HG02588 (cell line): ENCODE measurements around the gene PCDHB16.
"Not testable (repeated sequence)": the region's sequence is repeated elsewhere in the genome, so short reads cannot be mapped to it uniquely, and the experiment has no call there.

Source experiments
- ATAC-seq: cut with Tn5 transposase; IDR thresholded peaks from one replicate; pipeline ENCODE4 v1.9.1; 2021; ENCODE audit warnings: mild to moderate bottlenecking, moderate library complexity; ENCODE audit not compliant: unreplicated experiment

The PCDHB16 gene

DNA sequence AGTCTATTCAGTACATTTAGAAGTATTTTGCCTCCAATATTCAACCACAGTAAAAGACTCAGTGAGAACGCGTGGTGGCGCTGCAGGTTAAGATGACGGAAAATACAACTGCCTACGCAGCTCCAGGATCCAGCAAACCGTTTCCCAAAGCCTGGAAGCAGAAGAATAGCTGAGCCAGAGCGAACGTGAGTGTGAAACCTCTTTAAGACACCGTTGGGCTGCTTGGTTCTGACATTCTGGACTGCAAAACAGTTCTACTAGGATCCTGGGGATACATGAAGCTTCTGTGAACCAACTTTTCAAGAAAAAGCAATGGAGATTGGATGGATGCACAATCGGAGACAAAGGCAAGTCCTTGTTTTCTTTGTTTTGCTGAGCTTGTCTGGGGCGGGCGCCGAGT lies at the start of gene PCDHB16:
Gene PCDHB16, plus strand, starts transcription at position 140 of the 400 bp plus-strand sequence. Its CDS starts 173 bp downstream, at position 313.
- no peak for ATAC-seq

DNA sequence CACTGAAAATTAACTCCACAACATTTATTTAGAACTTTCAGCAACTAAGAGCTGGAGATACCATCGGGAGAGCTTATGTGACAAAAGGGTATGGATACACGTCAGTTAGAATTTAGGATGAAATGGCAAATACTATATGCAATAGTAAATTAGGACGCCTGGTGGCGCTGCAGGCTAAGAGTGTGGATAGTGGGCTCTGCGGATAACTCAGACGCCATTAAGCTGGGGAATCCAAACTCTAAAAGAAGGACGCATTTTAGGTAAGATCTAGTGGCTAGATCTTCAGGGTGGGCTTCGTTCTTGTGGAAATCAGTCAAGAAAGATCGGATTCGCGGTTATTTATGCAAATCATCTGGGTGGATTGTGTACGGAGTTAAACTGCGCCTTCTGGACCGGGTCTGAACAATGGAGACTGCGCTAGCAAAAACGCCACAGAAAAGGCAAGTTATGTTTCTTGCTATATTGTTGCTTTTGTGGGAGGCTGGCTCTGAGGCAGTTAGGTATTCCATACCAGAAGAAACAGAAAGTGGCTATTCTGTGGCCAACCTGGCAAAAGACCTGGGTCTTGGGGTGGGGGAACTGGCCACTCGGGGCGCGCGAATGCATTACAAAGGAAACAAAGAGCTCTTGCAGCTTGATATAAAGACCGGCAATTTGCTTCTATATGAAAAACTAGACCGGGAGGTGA lies 47.0 kb upstream of the PCDHB16 start, which contains the start of gene PCDHB5:
Gene PCDHB5, plus strand, starts transcription at position 177 of the 688 bp plus-strand sequence. Its CDS starts 229 bp downstream, at position 406.
- ATAC-seq = no peak

DNA sequence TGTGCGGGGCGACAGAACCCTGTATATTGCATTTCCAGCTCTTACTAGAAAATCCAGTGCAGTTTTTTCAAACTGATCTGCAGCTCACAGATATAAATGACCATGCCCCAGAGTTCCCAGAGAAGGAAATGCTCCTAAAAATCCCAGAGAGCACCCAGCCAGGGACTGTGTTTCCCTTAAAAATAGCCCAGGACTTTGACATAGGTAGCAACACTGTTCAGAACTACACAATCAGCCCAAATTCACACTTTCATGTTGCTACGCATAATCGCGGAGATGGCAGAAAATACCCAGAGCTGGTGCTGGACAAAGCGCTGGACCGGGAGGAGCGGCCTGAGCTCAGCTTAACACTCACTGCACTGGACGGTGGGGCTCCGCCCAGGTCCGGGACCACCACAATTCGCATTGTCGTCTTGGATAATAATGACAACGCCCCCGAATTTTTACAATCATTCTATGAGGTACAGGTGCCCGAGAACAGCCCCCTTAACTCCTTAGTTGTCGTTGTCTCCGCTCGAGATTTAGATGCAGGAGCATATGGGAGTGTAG lies 46.4 kb upstream of the PCDHB16 start:
- no peak for ATAC-seq

DNA sequence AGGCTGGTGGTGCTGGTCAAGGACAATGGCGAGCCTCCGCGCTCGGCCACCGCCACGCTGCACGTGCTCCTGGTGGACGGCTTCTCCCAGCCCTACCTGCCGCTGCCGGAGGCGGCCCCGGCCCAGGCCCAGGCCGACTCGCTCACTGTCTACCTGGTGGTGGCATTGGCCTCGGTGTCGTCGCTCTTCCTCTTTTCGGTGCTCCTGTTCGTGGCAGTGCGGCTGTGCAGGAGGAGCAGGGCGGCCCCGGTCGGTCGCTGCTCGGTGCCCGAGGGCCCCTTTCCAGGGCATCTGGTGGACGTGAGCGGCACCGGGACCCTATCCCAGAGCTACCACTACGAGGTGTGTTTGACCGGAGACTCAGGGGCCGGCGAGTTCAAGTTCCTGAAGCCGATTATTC lies 44.8 kb upstream of the PCDHB16 start:
- ATAC-seq = not testable (repeated sequence)

DNA sequence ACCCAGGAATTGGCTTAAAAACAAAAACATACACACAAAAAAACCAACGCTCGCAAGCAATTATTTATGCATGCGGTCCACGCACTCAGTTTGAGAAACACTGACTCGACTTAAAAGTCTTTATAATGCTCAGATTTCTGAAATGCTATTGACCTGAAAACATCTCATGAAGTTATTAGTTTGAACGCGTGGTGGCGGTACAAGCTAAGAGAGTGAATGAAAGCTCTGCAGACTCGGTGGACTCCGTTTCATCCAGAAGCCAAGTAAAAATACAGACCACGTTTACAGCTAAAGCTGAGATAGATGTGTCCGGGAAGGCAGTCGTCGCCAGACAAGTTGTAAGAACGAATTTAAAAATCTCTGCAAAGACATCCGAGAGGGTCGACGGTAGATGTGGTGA lies 32.4 kb upstream of the PCDHB16 start, which contains the start of gene PCDHB6:
Gene PCDHB6, plus strand, starts transcription at position 246 of the 400 bp plus-strand sequence. CDS start 201 bp downstream, outside the sequence.
- ATAC-seq = no peak

DNA sequence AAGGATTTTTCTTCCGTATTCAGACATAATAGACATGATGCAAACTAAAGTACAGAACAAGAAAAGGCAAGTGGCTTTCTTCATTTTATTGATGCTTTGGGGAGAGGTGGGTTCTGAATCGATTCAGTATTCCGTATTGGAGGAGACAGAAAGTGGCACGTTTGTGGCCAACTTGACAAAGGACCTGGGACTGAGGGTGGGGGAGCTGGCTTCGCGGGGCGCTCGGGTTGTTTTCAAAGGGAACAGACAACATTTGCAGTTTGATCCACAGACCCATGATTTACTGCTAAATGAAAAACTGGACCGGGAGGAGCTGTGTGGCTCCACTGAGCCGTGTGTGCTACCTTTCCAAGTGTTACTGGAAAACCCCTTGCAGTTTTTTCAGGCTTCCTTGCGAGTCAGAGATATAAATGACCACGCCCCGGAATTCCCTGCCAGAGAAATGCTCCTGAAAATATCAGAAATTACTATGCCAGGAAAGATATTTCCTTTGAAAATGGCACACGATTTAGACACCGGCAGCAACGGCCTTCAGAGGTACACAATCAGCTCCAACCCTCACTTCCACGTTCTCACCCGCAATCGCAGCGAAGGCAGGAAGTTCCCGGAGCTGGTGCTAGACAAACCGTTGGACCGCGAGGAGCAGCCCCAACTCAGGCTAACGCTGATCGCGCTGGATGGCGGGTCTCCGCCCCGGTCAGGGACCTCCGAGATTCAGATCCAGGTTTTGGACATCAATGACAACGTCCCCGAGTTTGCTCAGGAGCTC lies 31.8 kb upstream of the PCDHB16 start:
- no peak for ATAC-seq

DNA sequence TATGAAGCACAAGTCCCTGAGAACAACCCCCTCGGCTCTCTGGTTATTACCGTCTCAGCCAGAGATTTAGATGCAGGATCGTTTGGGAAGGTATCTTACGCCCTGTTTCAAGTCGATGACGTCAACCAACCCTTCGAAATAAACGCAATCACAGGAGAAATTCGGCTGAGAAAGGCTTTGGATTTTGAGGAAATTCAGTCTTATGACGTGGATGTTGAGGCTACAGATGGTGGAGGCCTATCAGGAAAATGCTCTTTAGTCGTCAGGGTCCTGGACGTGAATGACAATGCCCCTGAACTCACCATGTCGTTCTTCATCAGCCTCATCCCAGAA lies 31.2 kb upstream of the PCDHB16 start:
- ATAC-seq = no peak

DNA sequence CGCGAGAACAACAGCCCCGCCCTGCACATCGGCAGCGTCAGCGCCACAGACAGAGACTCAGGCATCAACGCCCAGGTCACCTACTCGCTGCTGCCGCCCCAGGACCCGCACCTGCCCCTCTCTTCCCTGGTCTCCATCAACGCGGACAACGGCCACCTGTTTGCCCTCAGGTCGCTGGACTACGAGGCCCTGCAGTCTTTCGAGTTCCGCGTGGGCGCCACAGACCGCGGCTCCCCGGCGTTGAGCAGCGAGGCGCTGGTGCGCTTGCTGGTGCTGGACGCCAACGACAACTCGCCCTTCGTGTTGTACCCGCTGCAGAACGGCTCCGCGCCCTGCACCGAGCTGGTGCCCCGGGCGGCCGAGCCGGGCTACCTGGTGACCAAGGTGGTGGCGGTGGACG lies 30.6 kb upstream of the PCDHB16 start:
- ATAC-seq = not testable (repeated sequence)

DNA sequence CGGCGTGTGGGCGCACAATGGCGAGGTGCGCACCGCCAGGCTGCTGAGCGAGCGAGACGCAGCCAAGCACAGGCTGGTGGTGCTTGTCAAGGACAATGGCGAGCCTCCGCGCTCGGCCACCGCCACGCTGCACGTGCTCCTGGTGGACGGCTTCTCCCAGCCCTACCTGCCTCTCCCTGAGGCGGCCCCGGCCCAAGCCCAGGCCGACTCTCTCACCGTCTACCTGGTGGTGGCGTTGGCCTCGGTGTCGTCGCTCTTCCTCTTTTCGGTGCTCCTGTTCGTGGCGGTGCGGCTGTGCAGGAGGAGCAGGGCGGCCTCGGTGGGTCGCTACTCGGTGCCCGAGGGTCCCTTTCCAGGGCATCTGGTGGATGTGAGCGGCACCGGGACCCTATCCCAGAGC lies 30.1 kb upstream of the PCDHB16 start:
- not testable (repeated sequence) for ATAC-seq

DNA sequence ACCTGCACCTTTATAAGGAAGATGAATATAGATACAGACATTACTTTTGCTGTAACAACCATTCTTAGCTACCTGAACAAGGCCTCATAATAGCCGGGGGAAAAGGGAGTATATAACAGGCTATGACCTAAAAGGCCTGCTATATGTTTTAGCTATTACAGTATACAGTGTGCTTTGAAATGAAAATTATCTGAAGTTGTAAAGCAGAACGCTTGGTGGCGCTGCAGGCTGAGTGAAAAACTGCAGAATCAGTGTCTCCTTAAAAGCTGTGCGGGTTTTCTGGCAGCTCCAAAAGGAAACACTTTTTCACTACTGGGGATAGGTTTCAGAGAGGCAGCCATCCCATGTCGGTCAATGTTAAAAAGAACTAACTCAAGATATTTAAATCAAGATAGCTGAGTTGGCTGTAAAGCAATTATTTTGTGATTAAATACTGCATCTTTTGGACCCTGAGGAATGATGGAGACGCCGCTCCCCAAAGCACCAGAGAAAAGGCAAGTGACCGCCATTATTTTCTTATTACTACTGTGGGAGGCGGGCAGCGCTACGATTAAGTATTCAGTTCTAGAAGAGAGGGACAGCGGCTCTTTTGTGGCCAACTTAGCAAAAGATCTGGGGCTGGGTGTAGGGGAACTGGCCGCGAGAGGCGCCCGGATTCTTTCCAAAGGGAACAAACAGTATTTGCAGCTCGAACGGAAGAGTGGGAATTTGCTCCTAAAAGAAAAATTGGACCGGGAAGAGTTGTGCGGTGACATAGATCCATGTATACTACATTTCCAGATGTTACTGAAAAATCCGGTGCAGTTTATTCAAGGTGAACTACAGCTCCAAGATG lies 26.4 kb upstream of the PCDHB16 start:
- no peak for ATAC-seq

DNA sequence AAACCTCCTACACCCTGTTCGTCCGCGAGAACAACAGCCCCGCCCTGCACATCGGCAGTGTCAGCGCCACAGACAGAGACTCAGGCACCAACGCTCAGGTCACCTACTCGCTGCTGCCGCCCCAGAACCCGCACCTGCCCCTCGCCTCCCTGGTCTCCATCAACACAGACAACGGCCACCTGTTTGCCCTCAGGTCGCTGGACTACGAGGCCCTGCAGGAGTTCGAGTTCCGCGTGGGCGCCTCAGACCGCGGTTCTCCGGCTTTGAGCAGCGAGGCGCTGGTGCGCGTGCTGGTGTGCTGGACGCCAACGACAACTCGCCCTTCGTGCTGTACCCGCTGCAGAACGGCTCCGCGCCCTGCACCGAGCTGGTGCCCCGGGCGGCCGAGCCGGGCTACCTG lies 24.8 kb upstream of the PCDHB16 start:
- ATAC-seq = not testable (repeated sequence)

DNA sequence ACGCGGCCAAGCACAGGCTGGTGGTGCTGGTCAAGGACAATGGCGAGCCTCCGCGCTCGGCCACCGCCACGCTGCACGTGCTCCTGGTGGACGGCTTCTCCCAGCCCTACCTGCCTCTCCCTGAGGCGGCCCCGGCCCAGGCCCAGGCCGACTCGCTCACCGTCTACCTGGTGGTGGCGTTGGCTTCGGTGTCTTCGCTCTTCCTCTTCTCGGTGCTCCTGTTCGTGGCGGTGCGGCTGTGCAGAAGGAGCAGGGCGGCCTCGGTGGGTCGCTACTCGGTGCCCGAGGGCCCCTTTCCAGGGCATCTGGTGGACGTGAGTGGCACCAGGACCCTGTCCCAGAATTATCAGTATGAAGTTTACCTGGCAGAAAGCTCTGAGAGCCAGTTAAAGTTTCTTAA lies 24.3 kb upstream of the PCDHB16 start:
- ATAC-seq = not testable (repeated sequence)

DNA sequence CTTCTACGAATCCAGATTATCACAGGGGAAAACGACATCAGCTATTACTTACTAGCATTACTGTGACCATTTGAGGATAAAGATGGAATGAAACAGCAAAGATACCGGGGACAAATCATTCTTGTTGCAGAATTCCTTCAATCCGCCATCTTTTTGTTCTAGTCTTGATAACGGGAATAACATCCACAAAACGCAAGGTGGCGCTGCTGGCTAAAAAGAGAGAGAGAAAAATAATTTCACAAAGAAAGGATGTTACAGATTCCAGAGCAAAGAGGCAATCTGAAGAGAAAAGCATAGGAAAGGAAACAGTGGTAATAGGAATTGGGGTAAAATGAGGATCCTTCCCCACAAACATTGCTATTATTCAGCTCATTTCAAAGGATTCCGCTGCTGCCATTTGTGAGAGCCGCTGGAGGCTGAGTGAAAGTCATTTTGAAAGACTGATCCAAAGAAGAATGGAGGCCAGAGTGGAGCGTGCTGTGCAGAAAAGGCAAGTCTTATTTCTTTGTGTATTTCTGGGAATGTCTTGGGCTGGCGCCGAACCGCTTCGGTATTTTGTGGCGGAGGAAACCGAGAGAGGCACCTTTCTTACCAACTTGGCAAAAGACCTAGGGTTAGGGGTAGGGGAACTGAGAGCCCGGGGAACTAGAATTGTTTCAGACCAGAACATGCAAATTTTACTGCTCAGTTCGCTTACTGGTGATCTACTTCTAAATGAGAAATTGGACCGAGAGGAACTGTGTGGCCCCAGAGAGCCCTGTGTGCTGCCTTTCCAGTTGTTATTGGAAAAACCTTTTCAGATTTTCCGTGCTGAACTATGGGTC lies 9.6 kb upstream of the PCDHB16 start, which contains the start of gene PCDHB7:
Gene PCDHB7, plus strand, starts transcription at position 264 of the 824 bp plus-strand sequence. Its CDS starts 192 bp downstream, at position 456.
- no peak for ATAC-seq

DNA sequence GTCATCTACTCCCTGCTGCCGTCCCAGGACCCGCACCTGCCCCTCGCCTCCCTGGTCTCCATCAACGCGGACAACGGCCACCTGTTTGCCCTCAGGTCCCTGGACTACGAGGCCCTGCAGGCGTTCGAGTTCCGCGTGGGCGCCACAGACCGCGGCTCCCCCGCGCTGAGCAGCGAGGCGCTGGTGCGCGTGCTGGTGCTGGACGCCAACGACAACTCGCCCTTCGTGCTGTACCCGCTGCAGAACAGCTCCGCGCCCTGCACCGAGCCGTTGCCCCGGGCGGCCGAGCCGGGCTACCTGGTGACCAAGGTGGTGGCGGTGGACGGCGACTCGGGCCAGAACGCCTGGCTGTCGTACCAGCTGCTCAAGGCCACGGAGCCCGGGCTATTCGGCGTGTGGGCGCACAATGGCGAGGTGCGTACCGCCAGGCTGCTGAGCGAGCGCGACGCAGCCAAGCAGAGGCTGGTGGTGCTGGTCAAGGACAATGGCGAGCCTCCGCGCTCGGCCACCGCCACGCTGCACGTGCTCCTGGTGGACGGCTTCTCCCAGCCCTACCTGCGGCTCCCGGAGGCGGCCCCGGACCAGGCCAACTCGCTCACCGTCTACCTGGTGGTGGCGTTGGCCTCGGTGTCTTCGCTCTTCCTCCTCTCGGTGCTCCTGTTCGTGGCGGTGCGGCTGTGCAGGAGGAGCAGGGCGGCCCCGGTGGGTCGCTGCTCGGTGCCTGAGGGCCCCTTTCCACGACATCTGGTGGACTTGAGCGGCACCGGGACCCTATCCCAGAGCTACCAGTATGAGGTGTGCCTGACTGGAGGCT lies 7.7 kb upstream of the PCDHB16 start:
- not testable (repeated sequence) for ATAC-seq

DNA sequence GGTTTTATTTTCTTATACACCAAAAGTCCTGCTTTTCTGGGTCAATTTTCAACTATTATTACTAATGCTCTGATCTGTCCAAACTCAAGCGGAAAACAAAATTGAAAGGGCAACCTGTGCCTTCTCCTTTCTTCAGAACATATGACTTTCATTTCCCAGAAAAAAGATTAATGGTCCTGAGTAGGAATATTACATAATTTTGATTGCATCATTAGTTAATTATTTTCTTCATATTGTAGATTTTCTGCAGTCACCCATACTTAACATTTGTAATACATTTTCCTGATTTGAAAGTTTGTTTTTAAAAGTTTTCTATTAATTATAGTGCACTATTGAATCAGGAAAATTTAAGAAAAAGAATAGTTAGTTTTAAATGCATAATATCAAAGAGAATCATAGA lies 6.3 kb upstream of the PCDHB16 start:
- no peak for ATAC-seq

DNA sequence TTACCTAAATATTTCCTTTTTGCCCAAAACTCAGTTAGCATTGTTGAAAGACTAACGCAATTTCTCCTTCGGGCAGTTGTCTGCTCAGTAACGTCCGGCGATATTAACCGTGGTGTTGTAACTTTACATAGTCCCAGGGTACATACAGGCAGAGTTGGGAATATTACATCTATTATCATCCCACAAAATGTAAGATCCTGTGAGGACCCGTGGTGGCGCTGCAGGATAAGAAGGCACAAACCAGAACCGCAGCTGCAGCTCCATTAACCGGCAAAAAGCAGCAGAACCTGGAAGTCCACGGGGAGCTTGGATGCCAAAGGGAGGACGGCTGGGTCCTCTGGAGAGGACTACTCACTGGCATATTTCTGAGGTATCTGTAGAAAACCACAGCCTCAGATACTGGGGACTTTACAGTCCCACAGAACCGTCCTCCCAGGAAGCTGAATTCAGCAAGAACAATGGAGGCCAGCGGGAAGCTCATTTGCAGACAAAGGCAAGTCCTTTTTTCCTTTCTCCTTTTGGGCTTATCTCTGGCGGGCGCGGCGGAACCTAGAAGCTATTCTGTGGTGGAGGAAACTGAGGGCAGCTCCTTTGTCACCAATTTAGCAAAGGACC lies 4.5 kb upstream of the PCDHB16 start, which contains the start of gene PCDHB8:
Gene PCDHB8, plus strand, starts transcription at position 214 of the 615 bp plus-strand sequence. Its CDS starts 245 bp downstream, at position 459.
- ATAC-seq = not testable (repeated sequence)

DNA sequence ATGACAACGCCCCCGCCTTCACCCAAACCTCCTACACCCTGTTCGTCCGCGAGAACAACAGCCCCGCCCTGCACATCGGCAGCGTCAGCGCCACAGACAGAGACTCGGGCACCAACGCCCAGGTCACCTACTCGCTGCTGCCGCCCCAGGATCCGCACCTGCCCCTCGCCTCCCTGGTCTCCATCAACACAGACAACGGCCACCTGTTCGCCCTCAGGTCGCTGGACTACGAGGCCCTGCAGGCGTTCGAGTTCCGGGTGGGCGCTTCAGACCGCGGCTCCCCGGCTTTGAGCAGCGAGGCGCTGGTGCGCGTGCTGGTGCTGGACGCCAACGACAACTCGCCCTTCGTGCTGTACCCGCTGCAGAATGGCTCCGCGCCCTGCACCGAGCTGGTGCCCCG lies 2.8 kb upstream of the PCDHB16 start:
- not testable (repeated sequence) for ATAC-seq

DNA sequence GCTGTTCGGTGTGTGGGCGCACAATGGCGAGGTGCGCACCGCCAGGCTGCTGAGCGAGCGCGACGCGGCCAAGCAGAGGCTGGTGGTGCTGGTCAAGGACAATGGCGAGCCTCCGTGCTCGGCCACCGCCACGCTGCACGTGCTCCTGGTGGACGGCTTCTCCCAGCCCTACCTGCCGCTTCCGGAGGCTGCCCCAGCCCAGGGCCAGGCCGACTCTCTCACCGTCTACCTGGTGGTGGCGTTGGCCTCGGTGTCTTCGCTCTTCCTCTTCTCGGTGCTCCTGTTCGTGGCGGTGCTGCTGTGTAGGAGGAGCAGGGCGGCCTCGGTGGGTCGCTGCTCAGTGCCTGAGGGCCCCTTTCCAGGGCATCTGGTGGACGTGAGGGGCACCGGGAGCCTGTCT lies 2.3 kb upstream of the PCDHB16 start:
- not testable (repeated sequence) for ATAC-seq
